ENCODE results near the gene GIMAP7. TPM values are rescaled to one million over a fixed set of nuclear protein-coding genes. Genes with fewer than 3 reads are reported as not detected.

Gene GIMAP7
- total RNA-seq, 3 donors from 2014 or later = 9.4 to 22.1 (median 15.7) TPM

GRCh38 chr7:150556521-150557138, 42.0 kb downstream of the GIMAP7 start:
- intact Hi-C loops (cut with DNase I; ENCODE audit: low total_unique reads) = no loop called here
- H3K27ac ChIP-seq = no peak overlapping the region
- peaks cover 10 to 17% of the 10 kb centered on the region in 2 donors for H3K9me3 ChIP-seq
- no peaks in the 10 kb centered on the region for H3K27me3 ChIP-seq
- H3K36me3 ChIP-seq = no peaks in the 10 kb centered on the region
- no peaks in the 10 kb centered on the region for H3K4me1 ChIP-seq
- TF ChIP-seq POLR2A (IDR thresholded peaks at IDR 0.05) (no peak), POLR2AphosphoS5 (IDR thresholded peaks at IDR 0.05) (no peak), CTCF (IDR thresholded peaks at IDR 0.05) (no peak)
- DNase-seq (ENCODE audit: low spot score in 2 of 2) = no peak
- H3K4me3 ChIP-seq = no peak overlapping the region

- Histone ChIP-seq H3K27me3 (no peaks in the 10 kb centered on the region), H3K4me3 (no peak overlapping the region), H3K36me3 (no peaks in the 10 kb centered on the region), H3K4me1 (no peaks in the 10 kb centered on the region), H3K9me3 (peaks cover 10 to 17% of the 10 kb centered on the region in 2 donors), H3K27ac (no peak overlapping the region)
- no peak for DNase-seq (ENCODE audit: low spot score in 2 of 2)
- TF ChIP-seq CTCF (IDR thresholded peaks at IDR 0.05) (no peak), POLR2A (IDR thresholded peaks at IDR 0.05) (no peak), POLR2AphosphoS5 (IDR thresholded peaks at IDR 0.05) (no peak)
- intact Hi-C loops (cut with DNase I; ENCODE audit: low total_unique reads) = no loop called here
Measured at GRCh38 chr7:150560486-150560885, 45.8 kb downstream of the GIMAP7 start.

- TF ChIP-seq CTCF (IDR thresholded peaks at IDR 0.05) (no peak), POLR2A (IDR thresholded peaks at IDR 0.05) (no peak), POLR2AphosphoS5 (IDR thresholded peaks at IDR 0.05) (no peak)
- H3K4me1 ChIP-seq = no peaks in the 10 kb centered on the region
- intact Hi-C loops (cut with DNase I; ENCODE audit: low total_unique reads) = no loop called here
- no peaks in the 10 kb centered on the region for H3K27me3 ChIP-seq
- no peak overlapping the region for H3K27ac ChIP-seq
- peaks cover 10 to 17% of the 10 kb centered on the region in 2 donors for H3K9me3 ChIP-seq
- DNase-seq (ENCODE audit: low spot score in 2 of 2) = no peak
- no peaks in the 10 kb centered on the region for H3K36me3 ChIP-seq
- no peak overlapping the region for H3K4me3 ChIP-seq
Measured at GRCh38 chr7:150562919-150563318, 48.2 kb downstream of the GIMAP7 start.

- Histone ChIP-seq H3K4me1 (no peaks in the 10 kb centered on the region), H3K27me3 (no peaks in the 10 kb centered on the region), H3K9me3 (peaks cover 10 to 17% of the 10 kb centered on the region in 2 donors), H3K27ac (no peak overlapping the region), H3K4me3 (no peak overlapping the region), H3K36me3 (no peaks in the 10 kb centered on the region)
- intact Hi-C loops (cut with DNase I; ENCODE audit: low total_unique reads) = no loop called here
- DNase-seq (ENCODE audit: low spot score in 2 of 2) = no peak
- no peak for TF ChIP-seq POLR2A (IDR thresholded peaks at IDR 0.05)
- TF ChIP-seq POLR2AphosphoS5 (IDR thresholded peaks at IDR 0.05) = no peak
- no peak for TF ChIP-seq CTCF (IDR thresholded peaks at IDR 0.05)
Measured at GRCh38 chr7:150564006-150564405, 49.3 kb downstream of the GIMAP7 start.

- intact Hi-C loops (cut with DNase I; ENCODE audit: low total_unique reads) = no loop called here
- TF ChIP-seq CTCF (IDR thresholded peaks at IDR 0.05) (no peak), POLR2AphosphoS5 (IDR thresholded peaks at IDR 0.05) (no peak), POLR2A (IDR thresholded peaks at IDR 0.05) (no peak)
- H3K27me3 ChIP-seq = no peaks in the 10 kb centered on the region
- no peaks in the 10 kb centered on the region for H3K36me3 ChIP-seq
- no peak overlapping the region for H3K4me3 ChIP-seq
- no peaks in the 10 kb centered on the region for H3K4me1 ChIP-seq
- no peak for DNase-seq (ENCODE audit: low spot score in 2 of 2)
- peaks cover 8 to 15% of the 10 kb centered on the region in 2 donors for H3K9me3 ChIP-seq
- no peak overlapping the region for H3K27ac ChIP-seq
Measured at GRCh38 chr7:150564566-150564965, 49.9 kb downstream of the GIMAP7 start.

All from breast epithelium (tissue), 4 donors.